CD8-positive, alpha-beta memory T cell (primary cell): ENCODE results near the gene EFCAB5. TPM values are rescaled to one million over a fixed set of nuclear protein-coding genes. Genes with fewer than 3 reads are reported as not detected.

Experiments
- CTCF ChIA-PET: fragments of 350-600 bp; sonication (Branson Sonifier 250); formaldehyde crosslinking; loops from one replicate; lab custom pipeline; 2021; ENCODE audit warnings: antibody characterized with exemption; lab: Charles Lee
- POLR2A ChIA-PET: fragments of 350-600 bp; sonication (Branson Sonifier 250); formaldehyde crosslinking; loops from one replicate; lab custom pipeline; 2021; ENCODE audit warnings: antibody characterized with exemption; lab: Charles Lee
- DNase-seq, 5 donors: peaks; one replicate each; pipeline versions ENCODE4 v3.0.0 to v3.0.0-alpha.2; 2020 to 2022; ENCODE audit warnings: mixed read lengths in 1 of 5
- H3K27ac ChIP-seq: one replicate; pipeline ENCODE4 v1.7.0; 2013; ENCODE audit warnings: low read depth, mild to moderate bottlenecking, low read length, moderate library complexity
- H3K27me3 ChIP-seq: 2 replicates; pipeline ENCODE4 v1.7.0; 2013; ENCODE audit warnings: low read length, mild to moderate bottlenecking; ENCODE audit not compliant: insufficient read depth, poor library complexity, severe bottlenecking
- H3K36me3 ChIP-seq: 2 replicates; pipeline ENCODE4 v1.7.0; 2013; ENCODE audit warnings: mild to moderate bottlenecking, low read length, moderate library complexity; ENCODE audit not compliant: insufficient read depth
- H3K4me1 ChIP-seq: 2 replicates; pipeline ENCODE4 v1.7.0; 2013; ENCODE audit warnings: mild to moderate bottlenecking, low read length, moderate library complexity; ENCODE audit not compliant: insufficient read depth
- H3K4me3 ChIP-seq: 2 replicates; pipeline ENCODE4 v1.7.0; 2013; ENCODE audit warnings: mild to moderate bottlenecking, low read length
- H3K9me3 ChIP-seq: 2 replicates; pipeline ENCODE4 v1.7.0; 2013; ENCODE audit warnings: mild to moderate bottlenecking, low read length
- H3K27ac Mint-ChIP-seq, 8 donors: one replicate each; pipeline ENCODE4 v1.8.0; 2020 to 2021; ENCODE audit warnings: mixed read lengths in 8 of 8, mild to moderate bottlenecking in 6 of 8, inconsistent platforms in 3 of 8, moderate library complexity in 3 of 8
- H3K27me3 Mint-ChIP-seq, 2 donors: one replicate each; pipeline ENCODE4 v1.8.0; 2020 to 2021; ENCODE audit warnings: mixed read lengths in 2 of 2, mild to moderate bottlenecking in 1 of 2, moderate library complexity in 1 of 2
- H3K36me3 Mint-ChIP-seq, 3 donors: one replicate each; pipeline ENCODE4 v1.8.0; 2020 to 2021; ENCODE audit warnings: mixed read lengths in 3 of 3, inconsistent platforms in 1 of 3, mild to moderate bottlenecking in 1 of 3
- H3K4me1 Mint-ChIP-seq, 3 donors: one replicate each; pipeline ENCODE4 v1.8.0; 2020 to 2021; ENCODE audit warnings: mixed read lengths in 3 of 3, inconsistent platforms in 1 of 3, mild to moderate bottlenecking in 1 of 3
- H3K4me3 Mint-ChIP-seq, 7 donors: one replicate each; pipeline ENCODE4 v1.8.0; 2020 to 2021; ENCODE audit warnings: mixed read lengths in 7 of 7, mild to moderate bottlenecking in 6 of 7, moderate library complexity in 4 of 7, inconsistent platforms in 2 of 7
- H3K9me3 Mint-ChIP-seq, 5 donors: one replicate each; pipeline ENCODE4 v1.8.0; 2020 to 2022; ENCODE audit warnings: mixed read lengths in 5 of 5, mild to moderate bottlenecking in 3 of 5, moderate library complexity in 2 of 5, inconsistent platforms in 1 of 5
- polyA plus RNA-seq: library from polyadenylated mRNA; unstranded; fragments of 300-500 nt; fragmentation: Illumina TruSeq; gene quantifications from one replicate; pipeline ENCODE4 v1.2.3, GENCODE V29; 2021
- total RNA-seq, 2 experiments: library from RNA; stranded (reverse); gene quantifications; one replicate each; pipeline ENCODE4 v1.2.3, GENCODE V29; 2021

The EFCAB5 gene
- total and polyA plus RNA-seq, 3 experiments from 2014 or later, result 0.58 to 1.2 (median 0.84) TPM

DNA sequence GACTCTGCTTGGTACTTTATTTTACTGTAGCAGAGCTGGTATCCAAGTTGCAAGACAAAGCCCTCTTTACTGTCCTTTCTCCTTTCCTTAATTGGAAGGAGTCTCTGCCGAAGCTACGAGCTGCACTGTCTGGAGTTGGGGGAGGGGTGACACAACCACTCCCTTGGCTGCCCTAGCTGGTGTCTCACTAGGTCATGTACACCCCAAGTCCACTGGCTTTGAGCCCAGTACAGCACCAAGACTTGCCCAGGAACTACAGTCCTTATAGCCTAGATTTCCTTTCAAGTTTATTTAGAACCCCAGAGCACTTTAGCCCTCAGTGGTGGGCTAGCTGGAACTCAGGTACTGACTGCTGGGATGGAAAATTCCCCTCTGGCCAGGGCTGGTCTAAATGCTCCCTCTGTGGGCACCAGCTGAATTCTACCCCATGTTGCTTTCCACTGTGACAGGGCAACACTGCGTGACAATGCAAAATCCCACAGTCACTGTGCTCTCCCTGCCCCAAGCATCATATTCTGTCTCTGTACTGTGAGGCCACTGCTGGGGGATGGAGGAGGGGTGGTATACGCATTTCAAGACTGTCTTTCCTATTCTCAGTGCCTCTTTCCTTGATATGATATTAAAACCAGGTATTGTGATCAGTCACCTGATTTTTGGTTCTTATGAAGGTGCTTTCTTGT, 18.4 kb downstream of the EFCAB5 start:
- no peaks in the 10 kb centered on the region for H3K36me3 ChIP-seq
- no peaks in the 10 kb centered on the region for H3K4me1 Mint-ChIP-seq
- no peaks in the 10 kb centered on the region for H3K4me1 ChIP-seq
- DNase-seq, result no peak
- ChIA-PET POLR2A (no interaction called here), CTCF (no interaction called here)
- no peaks in the 10 kb centered on the region for H3K27me3 ChIP-seq
- H3K27ac Mint-ChIP-seq, result no peak overlapping the region
- peaks cover 0 to 8% of the 10 kb centered on the region in 2 donors for H3K27me3 Mint-ChIP-seq
- peaks cover 0 to 20% (median 2%) of the 10 kb centered on the region in 3 donors for H3K36me3 Mint-ChIP-seq
- no peak overlapping the region for H3K27ac ChIP-seq
- H3K4me3 ChIP-seq, result no peak overlapping the region
- peaks cover 0 to 3% (median 2%) of the 10 kb centered on the region in 5 donors for H3K9me3 Mint-ChIP-seq
- no peaks in the 10 kb centered on the region for H3K9me3 ChIP-seq
- H3K4me3 Mint-ChIP-seq, result no peak overlapping the region

DNA sequence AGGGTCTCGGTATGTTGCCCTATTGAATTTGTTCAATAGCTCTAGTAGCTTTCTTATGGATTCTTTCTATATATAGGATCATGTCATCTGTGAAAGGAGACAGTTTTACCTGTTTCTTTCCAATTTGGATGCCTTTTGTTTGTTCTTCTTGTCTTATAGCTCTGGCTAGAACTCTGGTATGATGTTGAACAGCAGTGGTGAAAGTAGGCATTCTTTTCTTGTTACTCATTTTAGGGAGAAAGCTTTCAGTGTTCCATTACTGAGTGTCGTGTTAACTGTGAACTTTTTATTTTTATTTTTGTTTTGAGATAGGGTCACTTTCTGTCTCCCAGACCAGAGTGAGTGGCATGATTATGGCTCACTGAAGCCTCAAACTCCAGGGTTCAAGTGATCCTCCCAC, 21.2 kb downstream of the EFCAB5 start:
- DNase-seq, result no peak
- Mint-ChIP-seq H3K27me3 (peaks cover 0 to 6% of the 10 kb centered on the region in 2 donors), H3K36me3 (peaks cover 0 to 9% (median 0%) of the 10 kb centered on the region in 3 donors), H3K27ac (no peak overlapping the region), H3K4me3 (no peak overlapping the region), H3K9me3 (peaks cover 0 to 3% (median 0%) of the 10 kb centered on the region in 5 donors), H3K4me1 (no peaks in the 10 kb centered on the region)
- CTCF ChIA-PET, result no interaction called here
- no peaks in the 10 kb centered on the region for H3K9me3 ChIP-seq
- POLR2A ChIA-PET, result no interaction called here
- H3K4me1 ChIP-seq, result no peaks in the 10 kb centered on the region
- no peaks in the 10 kb centered on the region for H3K27me3 ChIP-seq
- H3K27ac ChIP-seq, result no peak overlapping the region
- no peaks in the 10 kb centered on the region for H3K36me3 ChIP-seq
- H3K4me3 ChIP-seq, result no peak overlapping the region

DNA sequence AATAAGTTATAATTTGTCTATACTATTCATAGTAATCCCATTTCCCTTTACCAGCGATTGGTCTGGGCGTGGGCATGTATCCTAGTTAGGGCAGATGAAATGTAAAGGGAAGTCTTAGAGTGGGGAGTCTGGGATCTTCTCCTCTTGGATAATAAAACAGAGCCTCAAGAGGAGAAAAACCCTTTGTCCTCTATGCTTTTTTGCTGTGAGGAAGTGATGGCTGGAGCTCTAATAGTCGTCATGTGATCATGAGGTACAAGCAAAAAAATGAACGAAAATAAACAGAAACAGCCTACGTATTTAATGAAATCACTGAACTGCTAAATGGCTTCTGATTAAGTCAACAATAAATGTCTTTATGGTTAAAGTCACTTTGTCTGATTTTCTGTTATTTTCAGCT, 26.8 kb downstream of the EFCAB5 start:
- no peak overlapping the region for H3K27ac ChIP-seq
- H3K9me3 ChIP-seq, result no peaks in the 10 kb centered on the region
- DNase-seq, result no peak
- no peak overlapping the region for H3K4me3 ChIP-seq
- H3K4me1 ChIP-seq, result no peaks in the 10 kb centered on the region
- H3K36me3 ChIP-seq, result no peaks in the 10 kb centered on the region
- H3K27me3 Mint-ChIP-seq, result peaks cover 3 to 4% of the 10 kb centered on the region in 2 donors
- H3K27ac Mint-ChIP-seq, result no peak overlapping the region
- no peaks in the 10 kb centered on the region for H3K27me3 ChIP-seq
- peaks cover 0 to 2% (median 0%) of the 10 kb centered on the region in 5 donors for H3K9me3 Mint-ChIP-seq
- H3K4me3 Mint-ChIP-seq, result no peak overlapping the region
- no peaks in the 10 kb centered on the region for H3K4me1 Mint-ChIP-seq
- ChIA-PET POLR2A (no interaction called here), CTCF (no interaction called here)
- H3K36me3 Mint-ChIP-seq, result peaks cover 0 to 4% (median 0%) of the 10 kb centered on the region in 3 donors

DNA sequence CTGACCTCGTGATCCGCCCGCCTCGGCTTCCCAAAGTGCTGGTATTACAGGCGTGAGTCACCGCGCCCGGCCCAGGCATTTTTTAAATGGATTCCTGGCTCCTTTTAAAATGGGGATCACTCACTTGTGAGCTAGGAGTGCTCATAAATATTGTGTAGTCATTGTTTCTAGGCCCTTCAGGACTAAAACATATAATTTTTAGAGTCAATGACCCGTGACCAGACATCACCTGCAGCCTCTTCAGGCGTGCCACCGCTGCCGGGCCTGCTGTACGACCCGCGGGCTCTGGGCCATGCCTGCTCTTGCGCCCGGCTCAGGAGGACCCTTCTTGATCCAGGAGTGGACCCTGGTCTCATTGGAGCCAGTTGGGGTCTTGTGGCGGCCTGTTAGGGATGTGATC, 30.8 kb downstream of the EFCAB5 start:
- no peak for DNase-seq
- Histone ChIP-seq H3K27me3 (no peaks in the 10 kb centered on the region), H3K4me1 (no peaks in the 10 kb centered on the region), H3K4me3 (no peak overlapping the region), H3K9me3 (no peaks in the 10 kb centered on the region), H3K27ac (no peak overlapping the region), H3K36me3 (no peaks in the 10 kb centered on the region)
- ChIA-PET POLR2A (interaction anchor here (0.7 kb wide), 1 partner anchor 16 kb away, joined by 5 read pairs; no protein-coding TSS in a partner anchor), CTCF (no interaction called here)
- Mint-ChIP-seq H3K27ac (no peak overlapping the region), H3K4me3 (no peak overlapping the region), H3K36me3 (no peaks in the 10 kb centered on the region), H3K27me3 (peaks cover 6 to 8% of the 10 kb centered on the region in 2 donors), H3K9me3 (no peaks in the 10 kb centered on the region), H3K4me1 (no peaks in the 10 kb centered on the region)

DNA sequence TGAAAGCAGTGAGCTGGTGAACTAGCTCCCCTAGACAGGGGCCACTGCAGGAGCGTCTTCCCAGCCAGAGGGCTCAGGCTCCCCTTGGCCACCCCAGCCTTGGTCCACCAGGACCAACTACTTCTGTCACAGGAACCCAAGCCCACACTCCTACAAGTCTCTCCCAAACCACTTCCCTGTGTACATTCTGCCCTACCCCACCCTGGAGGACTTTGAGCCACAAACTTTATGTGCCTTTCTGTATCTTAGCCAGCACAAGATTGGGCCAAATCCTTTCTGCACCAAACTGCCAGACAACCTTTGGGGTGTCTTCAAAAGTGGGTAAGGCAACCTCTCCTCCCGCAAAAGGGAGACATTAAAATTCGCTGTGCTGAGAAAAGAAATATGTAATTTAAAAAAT, 31.6 kb downstream of the EFCAB5 start:
- peaks cover 8% of the 10 kb centered on the region in 2 donors for H3K27me3 Mint-ChIP-seq
- no peak overlapping the region for H3K4me3 Mint-ChIP-seq
- no peaks in the 10 kb centered on the region for H3K9me3 ChIP-seq
- H3K4me3 ChIP-seq, result no peak overlapping the region
- ChIA-PET CTCF (no interaction called here), POLR2A (no interaction called here)
- no peak for DNase-seq
- no peaks in the 10 kb centered on the region for H3K27me3 ChIP-seq
- H3K36me3 Mint-ChIP-seq, result no peaks in the 10 kb centered on the region
- no peaks in the 10 kb centered on the region for H3K9me3 Mint-ChIP-seq
- no peaks in the 10 kb centered on the region for H3K4me1 Mint-ChIP-seq
- H3K4me1 ChIP-seq, result no peaks in the 10 kb centered on the region
- H3K27ac Mint-ChIP-seq, result no peak overlapping the region
- no peaks in the 10 kb centered on the region for H3K36me3 ChIP-seq
- no peak overlapping the region for H3K27ac ChIP-seq

DNA sequence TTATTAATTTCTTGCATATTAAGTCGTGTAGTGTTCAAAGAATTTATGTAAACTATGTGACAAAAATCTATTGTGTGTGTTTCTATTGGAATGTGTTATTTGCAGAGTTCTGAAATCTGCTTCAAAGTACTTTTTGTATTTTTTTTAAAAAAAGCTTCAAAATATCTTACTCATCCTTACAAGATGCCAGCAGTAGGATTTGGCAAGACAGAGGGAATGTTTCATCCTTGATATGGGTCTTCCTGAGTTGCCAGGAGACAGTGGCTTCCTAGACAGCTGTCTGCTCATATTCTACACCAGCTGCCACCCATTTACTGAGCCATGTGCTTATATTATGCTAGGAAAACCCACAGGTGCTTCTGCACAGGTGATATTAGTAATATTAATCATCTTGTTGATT, 36.4 kb downstream of the EFCAB5 start:
- peaks cover 0 to 1% (median 0%) of the 10 kb centered on the region in 3 donors for H3K36me3 Mint-ChIP-seq
- H3K4me3 Mint-ChIP-seq, result no peak overlapping the region
- no peak overlapping the region for H3K27ac ChIP-seq
- no peaks in the 10 kb centered on the region for H3K9me3 ChIP-seq
- H3K27me3 ChIP-seq, result no peaks in the 10 kb centered on the region
- ChIA-PET POLR2A (no interaction called here), CTCF (no interaction called here)
- no peak overlapping the region for H3K4me3 ChIP-seq
- no peaks in the 10 kb centered on the region for H3K4me1 ChIP-seq
- H3K27me3 Mint-ChIP-seq, result peaks cover 10 to 12% of the 10 kb centered on the region in 2 donors
- H3K27ac Mint-ChIP-seq, result no peak overlapping the region
- no peaks in the 10 kb centered on the region for H3K4me1 Mint-ChIP-seq
- no peaks in the 10 kb centered on the region for H3K9me3 Mint-ChIP-seq
- no peaks in the 10 kb centered on the region for H3K36me3 ChIP-seq
- no peak for DNase-seq

DNA sequence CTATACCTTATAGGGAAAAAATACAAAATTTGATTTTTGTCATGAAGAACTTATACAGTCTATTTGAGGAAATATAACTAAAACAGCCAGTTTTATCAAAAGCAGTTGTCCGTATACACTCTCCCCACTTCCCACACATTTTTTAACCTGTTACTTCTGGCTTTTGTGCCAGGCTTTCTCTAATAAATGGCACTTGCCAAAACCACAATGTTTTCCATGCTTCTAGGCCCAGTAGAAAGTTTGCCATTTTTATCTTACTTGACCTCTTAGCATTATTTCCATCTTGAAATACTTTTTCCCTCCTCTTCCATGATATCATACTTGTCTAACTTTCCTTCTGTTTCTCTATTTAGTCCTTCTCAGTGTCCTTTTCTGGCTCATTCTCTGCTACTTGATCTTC, 38.8 kb downstream of the EFCAB5 start:
- POLR2A ChIA-PET, result no interaction called here
- H3K9me3 ChIP-seq, result no peaks in the 10 kb centered on the region

DNA sequence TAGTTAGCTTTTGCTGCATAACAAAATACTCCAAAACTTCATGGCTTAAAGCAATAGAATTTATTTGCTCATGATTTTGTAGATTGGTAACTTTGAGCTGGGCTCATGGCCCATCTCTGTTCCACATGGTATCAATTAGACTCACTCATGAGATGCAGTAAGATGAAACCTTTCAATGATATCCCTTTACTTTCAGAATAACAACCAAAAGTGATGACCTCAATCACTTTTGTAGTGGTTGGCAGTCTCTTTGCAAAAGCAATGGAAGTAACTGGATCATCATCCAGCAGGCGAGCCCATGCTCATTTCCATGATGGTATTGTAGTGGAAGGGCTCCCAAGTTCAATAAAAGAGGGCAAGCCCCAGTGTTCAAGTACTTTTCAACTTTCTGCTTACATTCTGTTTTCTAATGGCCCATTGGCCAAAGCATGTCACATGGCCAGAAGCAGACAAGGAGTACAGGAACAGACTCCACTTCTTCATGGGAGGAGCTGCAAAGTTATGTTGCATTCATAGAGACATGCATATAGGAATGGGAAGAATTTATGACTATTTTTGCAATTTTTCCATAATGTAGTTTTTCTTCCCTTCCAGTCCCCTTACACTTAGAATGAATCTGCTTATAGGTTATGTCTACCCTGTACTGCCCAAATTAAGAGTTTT, 41.7 kb downstream of the EFCAB5 start:
- Histone ChIP-seq H3K4me1 (no peaks in the 10 kb centered on the region), H3K27me3 (no peaks in the 10 kb centered on the region), H3K27ac (no peak overlapping the region), H3K4me3 (no peak overlapping the region), H3K9me3 (no peaks in the 10 kb centered on the region), H3K36me3 (no peaks in the 10 kb centered on the region)
- Mint-ChIP-seq H3K27ac (no peak overlapping the region), H3K4me3 (no peak overlapping the region), H3K27me3 (peaks cover 16 to 20% of the 10 kb centered on the region in 2 donors), H3K9me3 (peaks cover 0 to 6% (median 0%) of the 10 kb centered on the region in 5 donors), H3K4me1 (no peaks in the 10 kb centered on the region), H3K36me3 (peaks cover 0 to 17% (median 1%) of the 10 kb centered on the region in 3 donors)
- ChIA-PET CTCF (no interaction called here), POLR2A (no interaction called here)
- DNase-seq, result no peak

More for the DNA sequence above, 38.8 kb downstream of the EFCAB5 start:
- H3K27me3 Mint-ChIP-seq, result peaks cover 15 to 17% of the 10 kb centered on the region in 2 donors
- peaks cover 0 to 7% (median 1%) of the 10 kb centered on the region in 3 donors for H3K36me3 Mint-ChIP-seq
- H3K27ac ChIP-seq, result no peak overlapping the region
- CTCF ChIA-PET, result no interaction called here
- H3K4me3 Mint-ChIP-seq, result no peak overlapping the region
- no peaks in the 10 kb centered on the region for H3K4me1 Mint-ChIP-seq
- H3K27me3 ChIP-seq, result no peaks in the 10 kb centered on the region
- no peaks in the 10 kb centered on the region for H3K4me1 ChIP-seq
- no peak overlapping the region for H3K27ac Mint-ChIP-seq
- H3K9me3 Mint-ChIP-seq, result peaks cover 0 to 3% (median 0%) of the 10 kb centered on the region in 5 donors
- no peaks in the 10 kb centered on the region for H3K36me3 ChIP-seq
- no peak overlapping the region for H3K4me3 ChIP-seq
- no peak for DNase-seq
